HCT116 (cell line): ENCODE data around the gene CEMIP2. TPM values are rescaled to one million over a fixed set of nuclear protein-coding genes. Genes with fewer than 3 reads are reported as not detected.

ENCODE experiments used
- ATAC-seq: fragments of 200-7000 bp; cut with Tn5 transposase; 2 replicates; pipeline ENCODE4 v1.9.1; 2020; ENCODE audit warnings: mild to moderate bottlenecking, moderate library complexity
- BruUV-seq: library from RNA; stranded (reverse); fragments of 400-500 nt; replicated peaks from 2 replicates; lab custom pipeline; 2021; lab: Mats Ljungman, UMichigan
- CTCF ChIA-PET: fragments of 300-600 bp; sonication (Branson Sonifier 250); formaldehyde crosslinking; loops from one replicate; lab custom pipeline; 2021; ENCODE audit warnings: antibody characterized with exemption; lab: Charles Lee
- POLR2A ChIA-PET: fragments of 300-600, 350-600 bp; sonication (Branson Sonifier 250); formaldehyde crosslinking; loops from one replicate; lab custom pipeline; 2021; ENCODE audit warnings: antibody characterized with exemption; lab: Charles Lee
- RAD21 ChIA-PET, 2 experiments: fragments of 300-600 bp; sonication (Branson Sonifier 250); formaldehyde crosslinking; loops; one replicate each; lab custom pipeline; 2023; ENCODE audit warnings: low total read pairs in 2 of 2; ENCODE audit not compliant: uncharacterized antibody in 2 of 2, unreplicated experiment in 2 of 2, low non-redundant PET in 1 of 2; lab: Charles Lee
- DNase-seq: peaks from one replicate; pipeline ENCODE4 v3.0.0-alpha.2; 2010; ENCODE audit warnings: low read depth, low spot score
- H2AFZ ChIP-seq: fragments of 200-600 bp; shearing (Covaris generic), sonication (generic); 2 replicates; pipeline ENCODE4 v1.6.1; 2017; ENCODE audit warnings: low read depth, mixed run types, mixed read lengths, antibody characterized with exemption, low read length; ENCODE audit not compliant: poor library complexity, severe bottlenecking
- H3K27ac ChIP-seq: 2 replicates; pipeline ENCODE4 v1.5.1; 2012; ENCODE audit warnings: low read depth, low read length
- H3K27me3 ChIP-seq: fragments of 200-600 bp; sonication (generic); 2 replicates; pipeline ENCODE4 v1.6.1; 2016; ENCODE audit warnings: mixed run types, low read length, mixed read lengths; ENCODE audit not compliant: insufficient read depth
- H3K36me3 ChIP-seq, 2 experiments: fragments of 200-500 bp in 1 of 2; fragments of 200-600 bp in 1 of 2; sonication (Bioruptor generic) in 1 of 2; sonication (generic) in 1 of 2; 2 replicates each; pipeline versions ENCODE4 v1.5.1 to v1.6.1; 2014 to 2016; ENCODE audit warnings: low read length in 2 of 2, inconsistent platforms in 1 of 2, mixed read lengths in 1 of 2, mixed run types in 1 of 2; ENCODE audit not compliant: insufficient read depth in 2 of 2, control insufficient read depth in 1 of 2
- H3K4me1 ChIP-seq, 2 experiments: fragments of 200-600 bp in 1 of 2; sonication (generic) in 1 of 2; 2 replicates each; pipeline versions ENCODE4 v1.5.1 to v1.6.1; 2012 to 2017; ENCODE audit warnings: low read length in 2 of 2, inconsistent platforms in 1 of 2, mild to moderate bottlenecking in 1 of 2, mixed read lengths in 1 of 2, mixed run types in 1 of 2, moderate library complexity in 1 of 2; ENCODE audit not compliant: insufficient read depth in 2 of 2, control insufficient read depth in 1 of 2
- H3K4me2 ChIP-seq: fragments of 200-600 bp; sonication (generic); 2 replicates; pipeline ENCODE4 v1.6.1; 2017; ENCODE audit warnings: mixed run types, low read length, mixed read lengths
- H3K4me3 ChIP-seq, 2 experiments: fragments of 200-600 bp in 1 of 2; sonication (generic) in 1 of 2; replicated peaks in 1 of 2; 2 replicates each; pipeline ENCODE4 v1.5.1; 2011 to 2016; ENCODE audit warnings: low read length in 2 of 2, control low read depth in 1 of 2, low read depth in 1 of 2, mild to moderate bottlenecking in 1 of 2, mixed read lengths in 1 of 2, mixed run types in 1 of 2
- H3K79me2 ChIP-seq: fragments of 200-600 bp; sonication (generic); 2 replicates; pipeline ENCODE4 v1.6.1; 2017; ENCODE audit warnings: mild to moderate bottlenecking, mixed run types, low read length, moderate library complexity, mixed read lengths; ENCODE audit not compliant: insufficient read depth
- H3K9ac ChIP-seq: fragments of 200-600 bp; sonication (generic); 2 replicates; pipeline ENCODE4 v1.6.1; 2016; ENCODE audit warnings: low read length, mixed read lengths
- H3K9me2 ChIP-seq: fragments of 200-600 bp; sonication (generic), shearing (Covaris generic); 2 replicates; pipeline ENCODE4 v1.6.1; 2017; ENCODE audit warnings: mixed run types, mild to moderate bottlenecking, moderate library complexity; ENCODE audit not compliant: insufficient read depth
- H3K9me3 ChIP-seq, 2 experiments: fragments of 200-500 bp in 1 of 2; fragments of 200-600 bp in 1 of 2; sonication (Bioruptor generic) in 1 of 2; sonication (generic) in 1 of 2; 2 replicates each; pipeline ENCODE4 v1.6.1; 2014 to 2017; ENCODE audit warnings: low read length in 2 of 2, mixed read lengths in 2 of 2, inconsistent platforms in 1 of 2, low read depth in 1 of 2, mild to moderate bottlenecking in 1 of 2, mixed run types in 1 of 2, moderate library complexity in 1 of 2; ENCODE audit not compliant: control insufficient read depth in 1 of 2, insufficient read depth in 1 of 2
- H4K20me1 ChIP-seq: fragments of 200-600 bp; sonication (generic), shearing (Covaris generic); 2 replicates; pipeline ENCODE4 v1.6.1; 2017; ENCODE audit warnings: mixed run types, mild to moderate bottlenecking, moderate library complexity; ENCODE audit not compliant: insufficient read depth
- CEBPB ChIP-seq: IDR thresholded peaks from 2 replicates; pipeline ENCODE4 v1.6.1; 2012; ENCODE audit warnings: low read depth
- CTCF ChIP-seq, 3 experiments: fragments of 200-600 bp in 1 of 3; sonication (generic) in 1 of 3; IDR thresholded peaks in 2 of 3; conservative IDR thresholded peaks in 1 of 3; 2 replicates each; pipeline ENCODE4 v1.5.1; 2012 to 2017; ENCODE audit warnings: low read depth in 2 of 3, low read length in 2 of 3, antibody characterized with exemption in 1 of 3, borderline replicate concordance in 1 of 3, control low read depth in 1 of 3, mild to moderate bottlenecking in 1 of 3, mixed read lengths in 1 of 3, mixed run types in 1 of 3, moderate library complexity in 1 of 3; ENCODE audit not compliant: insufficient read depth in 1 of 3
- ELF1 ChIP-seq: IDR thresholded peaks from 2 replicates; pipeline ENCODE4 v1.6.1; 2012; ENCODE audit warnings: low read depth, borderline replicate concordance
- JUND ChIP-seq: IDR thresholded peaks from 2 replicates; pipeline ENCODE4 v1.6.1; 2012
- SRF ChIP-seq: IDR thresholded peaks from 2 replicates; pipeline ENCODE4 v1.6.1; 2012; ENCODE audit warnings: low read depth
- YY1 ChIP-seq: IDR thresholded peaks from 2 replicates; pipeline ENCODE4 v1.6.1; 2011; ENCODE audit warnings: low read length, low read depth, moderate library complexity, mild to moderate bottlenecking; ENCODE audit not compliant: insufficient replicate concordance; ENCODE audit errors: extremely low read depth
- intact Hi-C: fragments of 100-400 bp; cut with micrococcal nuclease; formaldehyde crosslinking; loops from 2 replicates; pipeline ENCODE4 v1.10.0; 2022
- total RNA-seq: library from RNA; stranded (reverse); gene quantifications from one replicate; pipeline ENCODE4 v1.2.1, GENCODE V29; 2021; ENCODE audit not compliant: unreplicated experiment
- TF ChIP-seq, protein P1 (sequence below): IDR thresholded peaks from 2 replicates; pipeline ENCODE4 v1.6.1; 2012
- TF ChIP-seq, protein P2 (sequence below): IDR thresholded peaks from 2 replicates; pipeline ENCODE4 v1.6.1; 2012; ENCODE audit warnings: low read depth

Gene CEMIP2
- total RNA-seq, 1 experiment from 2014 or later: 14.3 TPM

GRCh38 chr9:71643330-71643729, 125.0 kb downstream of the CEMIP2 start:
- no TSS peak for BruUV-seq

DNA sequence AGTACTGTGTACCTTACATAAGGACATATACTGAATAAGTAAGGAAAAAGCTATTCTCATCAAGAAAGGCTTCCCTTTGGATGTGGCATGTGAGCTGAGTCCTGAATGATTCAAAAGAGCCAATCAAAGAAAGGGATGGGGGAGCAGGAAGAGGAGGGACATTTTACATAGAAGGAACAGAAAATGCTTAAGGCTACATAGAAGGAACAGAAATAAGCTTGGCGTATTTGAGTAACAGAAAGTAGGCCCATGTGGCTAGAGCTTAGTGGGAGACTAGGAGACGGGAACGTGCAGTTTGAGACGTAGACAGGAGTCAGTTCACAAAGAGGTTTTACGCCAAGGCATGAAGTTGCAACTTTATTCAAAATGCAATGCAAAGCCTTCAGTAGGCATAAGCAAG, 126.3 kb downstream of the CEMIP2 start:
- Histone ChIP-seq H3K9me2 (no peaks in the 10 kb centered on the region), H3K9ac (no peak overlapping the region), H3K9me3 (no peaks in the 10 kb centered on the region), H3K4me1 (peaks cover 5% of the 10 kb centered on the region in 2 experiments; a peak in 3 of 4 replicates), H2AFZ (no peak overlapping the region), H3K4me2 (no peak overlapping the region), H4K20me1 (no peaks in the 10 kb centered on the region), H3K36me3 (no peaks in the 10 kb centered on the region), H3K79me2 (no peaks in the 10 kb centered on the region), H3K27ac (no peak overlapping the region), H3K27me3 (no peaks in the 10 kb centered on the region), H3K4me3 (no peak overlapping the region)
- intact Hi-C loops: no loop called here
- ChIA-PET POLR2A (no interaction called here), CTCF (no interaction called here), RAD21 (no interaction called here)
- DNase-seq: no peak
- no TSS peak for BruUV-seq
- no peak for ATAC-seq
- TF ChIP-seq SRF (no peak), YY1 (no peak), CEBPB (no peak), ELF1 (no peak), CTCF (IDR thresholded peaks at IDR 0.05 in 2 of 3, conservative IDR thresholded peaks at IDR 0.05 in 1 of 3; ENCODE audit: borderline replicate concordance in 1 of 3, insufficient read depth in 1 of 3, low read depth in 2 of 3, low read length in 2 of 3) (no peak)
- TF ChIP-seq, protein P1, sequence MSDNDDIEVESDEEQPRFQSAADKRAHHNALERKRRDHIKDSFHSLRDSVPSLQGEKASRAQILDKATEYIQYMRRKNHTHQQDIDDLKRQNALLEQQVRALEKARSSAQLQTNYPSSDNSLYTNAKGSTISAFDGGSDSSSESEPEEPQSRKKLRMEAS: no peak

More at GRCh38 chr9:71643330-71643729, 125.0 kb downstream of the CEMIP2 start:
- RAD21 ChIA-PET: no interaction called here
- H3K36me3 ChIP-seq: no peaks in the 10 kb centered on the region
- no peak overlapping the region for H3K9ac ChIP-seq
- H3K79me2 ChIP-seq: no peaks in the 10 kb centered on the region
- no peak overlapping the region for H3K4me3 ChIP-seq
- no peaks in the 10 kb centered on the region for H3K27me3 ChIP-seq
- no peak overlapping the region for H3K27ac ChIP-seq
- H3K9me2 ChIP-seq: no peaks in the 10 kb centered on the region
- CTCF ChIA-PET: no interaction called here
- TF ChIP-seq, protein P2, sequence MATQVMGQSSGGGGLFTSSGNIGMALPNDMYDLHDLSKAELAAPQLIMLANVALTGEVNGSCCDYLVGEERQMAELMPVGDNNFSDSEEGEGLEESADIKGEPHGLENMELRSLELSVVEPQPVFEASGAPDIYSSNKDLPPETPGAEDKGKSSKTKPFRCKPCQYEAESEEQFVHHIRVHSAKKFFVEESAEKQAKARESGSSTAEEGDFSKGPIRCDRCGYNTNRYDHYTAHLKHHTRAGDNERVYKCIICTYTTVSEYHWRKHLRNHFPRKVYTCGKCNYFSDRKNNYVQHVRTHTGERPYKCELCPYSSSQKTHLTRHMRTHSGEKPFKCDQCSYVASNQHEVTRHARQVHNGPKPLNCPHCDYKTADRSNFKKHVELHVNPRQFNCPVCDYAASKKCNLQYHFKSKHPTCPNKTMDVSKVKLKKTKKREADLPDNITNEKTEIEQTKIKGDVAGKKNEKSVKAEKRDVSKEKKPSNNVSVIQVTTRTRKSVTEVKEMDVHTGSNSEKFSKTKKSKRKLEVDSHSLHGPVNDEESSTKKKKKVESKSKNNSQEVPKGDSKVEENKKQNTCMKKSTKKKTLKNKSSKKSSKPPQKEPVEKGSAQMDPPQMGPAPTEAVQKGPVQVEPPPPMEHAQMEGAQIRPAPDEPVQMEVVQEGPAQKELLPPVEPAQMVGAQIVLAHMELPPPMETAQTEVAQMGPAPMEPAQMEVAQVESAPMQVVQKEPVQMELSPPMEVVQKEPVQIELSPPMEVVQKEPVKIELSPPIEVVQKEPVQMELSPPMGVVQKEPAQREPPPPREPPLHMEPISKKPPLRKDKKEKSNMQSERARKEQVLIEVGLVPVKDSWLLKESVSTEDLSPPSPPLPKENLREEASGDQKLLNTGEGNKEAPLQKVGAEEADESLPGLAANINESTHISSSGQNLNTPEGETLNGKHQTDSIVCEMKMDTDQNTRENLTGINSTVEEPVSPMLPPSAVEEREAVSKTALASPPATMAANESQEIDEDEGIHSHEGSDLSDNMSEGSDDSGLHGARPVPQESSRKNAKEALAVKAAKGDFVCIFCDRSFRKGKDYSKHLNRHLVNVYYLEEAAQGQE: no peak
- TF ChIP-seq, protein P1: no peak
- TF ChIP-seq JUND: no peak
- H3K4me1 ChIP-seq: peaks cover 10 to 13% of the 10 kb centered on the region in 2 experiments; a peak in 3 of 4 replicates
- no peaks in the 10 kb centered on the region for H3K9me3 ChIP-seq
- H2AFZ ChIP-seq: no peak overlapping the region
- POLR2A ChIA-PET: no interaction called here
- no peak for DNase-seq
- H4K20me1 ChIP-seq: no peaks in the 10 kb centered on the region
- H3K4me2 ChIP-seq: no peak overlapping the region
- no peak for ATAC-seq
- intact Hi-C loops: no loop called here
